ENCODE measurements around the gene SPATA22.
"Not testable (repeated sequence)": the region's sequence is repeated elsewhere in the genome, so short reads cannot be mapped to it uniquely, and the experiment has no call there.

The SPATA22 gene

GRCh38 chr17:3411070-3411469, 60.5 kb downstream of the SPATA22 start, which contains the start of gene OR3A3:
Gene OR3A3 (plus strand): TSS chr17:3411370.
- Histone ChIP-seq H3K36me3 (ENCODE audit: insufficient read depth, low read length) (no peaks in the 10 kb centered on the region), H3F3A (ENCODE audit: low read depth) (no peaks in the 10 kb centered on the region), H3K9ac (ENCODE audit: low read depth, low read length, poor library complexity, severe bottlenecking) (no peak within 1 kb of the TSS), H3K9me3 (ENCODE audit: insufficient read depth, low read depth, low read length) (no peaks in the 10 kb centered on the region; the same call in 1 of the 2 replicates), H3K27me3 (ENCODE audit: insufficient read depth, low read length, poor library complexity, severe bottlenecking) (no peaks in the 10 kb centered on the region), H4K20me1 (ENCODE audit: insufficient read depth, low read length, poor library complexity, severe bottlenecking) (no peaks in the 10 kb centered on the region), H3K4me3 (ENCODE audit: low read length, poor library complexity, severe bottlenecking) (no peak within 1 kb of the TSS), H2AFZ (ENCODE audit: low read length) (no peak within 1 kb of the TSS), H3K4me2 (ENCODE audit: low read depth, low read length, poor library complexity, severe bottlenecking) (no peak within 1 kb of the TSS), H3K4me1 (ENCODE audit: insufficient read depth, low read length, poor library complexity, severe bottlenecking) (no peaks in the 10 kb centered on the region), H3K9me2 (replicated peaks; ENCODE audit: low read depth, low read length) (no peaks in the 10 kb centered on the region), H3K79me2 (ENCODE audit: insufficient read depth, low read length) (no peaks in the 10 kb centered on the region)
- TF ChIP-seq CTCF (conservative IDR thresholded peaks at IDR 0.05; ENCODE audit: low read length): no peak
- no peak for TF ChIP-seq EZH2phosphoT487 (IDR thresholded peaks at IDR 0.05; ENCODE audit: borderline replicate concordance)

GRCh38 chr17:3403856-3404255, 67.8 kb downstream of the SPATA22 start:
- H3K9ac ChIP-seq (ENCODE audit: low read depth, low read length, poor library complexity, severe bottlenecking); H3K36me3 ChIP-seq (ENCODE audit: insufficient read depth, low read length); H3K4me3 ChIP-seq (ENCODE audit: low read length, poor library complexity, severe bottlenecking); H3K4me2 ChIP-seq (ENCODE audit: low read depth, low read length, poor library complexity, severe bottlenecking); H3F3A ChIP-seq (ENCODE audit: low read depth); H3K4me1 ChIP-seq (ENCODE audit: insufficient read depth, low read length, poor library complexity, severe bottlenecking); H3K27me3 ChIP-seq (ENCODE audit: insufficient read depth, low read length, poor library complexity, severe bottlenecking); H3K9me3 ChIP-seq (ENCODE audit: insufficient read depth, low read depth, low read length); H3K79me2 ChIP-seq (ENCODE audit: insufficient read depth, low read length); H4K20me1 ChIP-seq (ENCODE audit: insufficient read depth, low read length, poor library complexity, severe bottlenecking); H3K9me2 ChIP-seq (replicated peaks; ENCODE audit: low read depth, low read length); H2AFZ ChIP-seq (ENCODE audit: low read length): not testable (repeated sequence)

- no peaks in the 10 kb centered on the region for H3K4me1 ChIP-seq (ENCODE audit: insufficient read depth, low read length, poor library complexity, severe bottlenecking)
- no peaks in the 10 kb centered on the region; the same call in 1 of the 2 replicates for H3K9me3 ChIP-seq (ENCODE audit: insufficient read depth, low read depth, low read length)
- no peaks in the 10 kb centered on the region for H3F3A ChIP-seq (ENCODE audit: low read depth)
- no peaks in the 10 kb centered on the region for H3K79me2 ChIP-seq (ENCODE audit: insufficient read depth, low read length)
- H3K9ac ChIP-seq (ENCODE audit: low read depth, low read length, poor library complexity, severe bottlenecking): no peak overlapping the region
- H2AFZ ChIP-seq (ENCODE audit: low read length): no peak overlapping the region
- no peak overlapping the region for H3K4me3 ChIP-seq (ENCODE audit: low read length, poor library complexity, severe bottlenecking)
- TF ChIP-seq CTCF (conservative IDR thresholded peaks at IDR 0.05; ENCODE audit: low read length) (no peak), EZH2phosphoT487 (IDR thresholded peaks at IDR 0.05; ENCODE audit: borderline replicate concordance) (no peak)
- no peaks in the 10 kb centered on the region for H3K9me2 ChIP-seq (replicated peaks; ENCODE audit: low read depth, low read length)
- no peaks in the 10 kb centered on the region for H3K36me3 ChIP-seq (ENCODE audit: insufficient read depth, low read length)
- no peak overlapping the region for H3K4me2 ChIP-seq (ENCODE audit: low read depth, low read length, poor library complexity, severe bottlenecking)
- no peaks in the 10 kb centered on the region for H4K20me1 ChIP-seq (ENCODE audit: insufficient read depth, low read length, poor library complexity, severe bottlenecking)
- H3K27me3 ChIP-seq (ENCODE audit: insufficient read depth, low read length, poor library complexity, severe bottlenecking): no peaks in the 10 kb centered on the region
Measured at GRCh38 chr17:3401786-3402185, 69.8 kb downstream of the SPATA22 start.

- H3K79me2 ChIP-seq (ENCODE audit: insufficient read depth, low read length): no peaks in the 10 kb centered on the region
- H3K9ac ChIP-seq (ENCODE audit: low read depth, low read length, poor library complexity, severe bottlenecking): no peak overlapping the region
- H3K4me2 ChIP-seq (ENCODE audit: low read depth, low read length, poor library complexity, severe bottlenecking): no peak overlapping the region
- H4K20me1 ChIP-seq (ENCODE audit: insufficient read depth, low read length, poor library complexity, severe bottlenecking): no peaks in the 10 kb centered on the region
- no peaks in the 10 kb centered on the region for H3K9me3 ChIP-seq (ENCODE audit: insufficient read depth, low read depth, low read length)
- H3K4me3 ChIP-seq (ENCODE audit: low read length, poor library complexity, severe bottlenecking): no peak overlapping the region
- H3K36me3 ChIP-seq (ENCODE audit: insufficient read depth, low read length): no peaks in the 10 kb centered on the region
- H3K27me3 ChIP-seq (ENCODE audit: insufficient read depth, low read length, poor library complexity, severe bottlenecking): no peaks in the 10 kb centered on the region
- no peaks in the 10 kb centered on the region for H3K9me2 ChIP-seq (replicated peaks; ENCODE audit: low read depth, low read length)
- no peaks in the 10 kb centered on the region for H3K4me1 ChIP-seq (ENCODE audit: insufficient read depth, low read length, poor library complexity, severe bottlenecking)
- no peak overlapping the region for H2AFZ ChIP-seq (ENCODE audit: low read length)
- TF ChIP-seq CTCF (conservative IDR thresholded peaks at IDR 0.05; ENCODE audit: low read length) (no peak), EZH2phosphoT487 (IDR thresholded peaks at IDR 0.05; ENCODE audit: borderline replicate concordance) (no peak)
- no peaks in the 10 kb centered on the region for H3F3A ChIP-seq (ENCODE audit: low read depth)
Measured at GRCh38 chr17:3400055-3400454, 71.6 kb downstream of the SPATA22 start.
